Measurements from ENCODE around the gene POM121. TPM values are rescaled to one million over a fixed set of nuclear protein-coding genes. Genes with fewer than 3 reads are reported as not detected.
"Not testable (repeated sequence)": the region's sequence is repeated elsewhere in the genome, so short reads cannot be mapped to it uniquely, and the experiment has no call there.

The POM121 gene
- total RNA-seq, 1 experiment from 2014 or later: 9.8 TPM

DNA sequence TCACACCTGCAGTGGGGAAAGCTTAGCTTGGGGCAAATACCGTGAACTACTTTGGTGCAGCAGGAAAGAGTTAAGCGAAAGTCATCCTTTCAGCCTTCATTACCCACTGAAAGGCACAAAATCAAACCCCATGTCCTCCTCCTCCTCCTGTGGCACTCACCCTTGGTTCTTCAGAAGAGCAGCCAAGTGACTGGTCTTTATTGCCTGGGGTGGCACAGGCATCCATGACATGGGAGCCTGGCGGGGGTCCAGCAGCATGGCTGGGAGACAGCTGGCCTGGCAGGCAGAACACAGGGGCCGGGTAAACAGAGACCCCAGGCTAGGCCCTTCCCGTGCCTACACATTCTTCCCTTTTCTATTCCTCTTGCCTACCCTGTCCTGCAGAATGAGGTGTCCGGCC, 24.8 kb downstream of the POM121 start:
- DNase-seq (ENCODE audit: low read depth): peak; percentile 39

DNA sequence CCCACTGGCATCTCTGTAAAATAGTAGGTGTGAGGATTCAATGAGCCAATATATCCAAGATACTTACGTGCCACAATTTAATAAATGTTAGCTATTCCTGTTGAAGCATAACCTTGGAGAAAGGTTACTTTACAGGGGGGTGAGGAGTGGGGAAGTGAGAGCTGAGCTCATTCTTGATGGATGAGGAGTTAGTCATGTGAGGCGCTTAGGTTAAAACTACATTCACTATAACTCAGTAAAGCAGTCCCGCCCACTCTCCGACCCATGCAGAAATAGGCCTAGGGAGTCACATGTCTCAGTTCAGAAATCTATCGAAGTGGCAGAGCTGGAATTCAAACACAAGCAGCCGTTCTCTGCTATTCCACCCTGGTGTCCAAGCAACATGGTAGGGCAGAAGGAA, 25.5 kb downstream of the POM121 start:
- not testable (repeated sequence) for DNase-seq (ENCODE audit: low read depth)

DNA sequence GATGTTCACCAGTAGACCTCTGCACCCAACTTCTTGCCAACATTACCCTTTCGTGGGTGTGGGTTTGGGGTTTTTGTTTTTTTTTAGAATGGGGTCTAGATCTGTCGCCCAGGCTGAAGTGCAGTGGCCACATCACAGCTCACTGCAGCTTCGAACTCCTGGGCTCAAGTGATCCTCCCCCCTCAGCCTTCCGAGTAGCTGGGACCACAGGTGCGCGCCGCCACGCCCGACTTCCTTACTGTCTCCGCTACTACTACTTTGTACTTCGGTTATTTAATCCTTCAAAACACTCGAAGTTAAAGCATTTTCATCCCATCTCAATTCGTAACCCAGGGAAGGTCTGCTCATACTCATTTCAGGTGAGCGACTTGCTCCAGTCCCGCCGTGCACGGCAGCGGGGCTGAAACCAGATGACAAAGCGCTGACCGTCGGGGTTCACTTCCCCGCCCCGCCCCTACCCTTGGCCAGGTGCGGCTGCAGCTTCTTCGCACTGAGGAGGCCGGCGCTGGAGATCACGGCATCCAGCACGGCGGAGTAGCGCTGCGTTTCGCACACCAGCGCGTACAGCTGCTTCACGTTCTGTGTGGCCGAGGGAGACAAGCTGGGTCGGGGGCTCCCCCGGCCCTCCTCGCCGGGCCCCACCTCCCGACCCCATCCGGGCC, 29.1 kb downstream of the POM121 start:
- not testable (repeated sequence) for DNase-seq (ENCODE audit: low read depth)

DNA sequence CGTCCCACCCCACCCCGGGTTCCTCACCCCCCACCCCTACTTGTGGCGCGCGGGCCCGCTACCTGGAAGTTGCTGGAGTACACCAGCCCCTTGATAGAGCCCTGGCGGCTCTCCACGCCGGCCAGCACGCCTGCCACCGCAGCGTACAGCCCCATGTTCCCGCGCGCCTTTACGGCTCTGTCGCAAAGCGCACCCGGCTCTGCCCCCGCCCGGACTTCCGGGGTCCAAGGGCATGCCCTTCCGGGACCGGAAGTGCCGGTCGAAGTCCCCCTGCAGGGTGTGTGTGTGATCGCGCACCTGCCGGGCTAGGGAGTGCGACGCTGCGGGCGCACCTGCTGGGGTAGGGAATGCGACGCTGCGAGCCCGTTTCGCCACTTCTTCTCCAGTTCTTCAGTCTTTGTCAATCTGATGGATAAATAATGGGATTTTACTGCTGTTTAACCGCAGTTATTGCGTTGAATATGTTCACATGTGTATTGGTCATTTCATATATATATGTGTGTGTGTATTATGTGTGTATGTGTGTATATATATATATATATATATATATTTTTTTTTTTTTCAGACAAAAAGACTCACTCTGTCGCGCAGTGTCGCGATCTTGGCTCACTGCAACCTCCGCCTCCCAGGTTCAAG, 29.8 kb downstream of the POM121 start:
- DNase-seq (ENCODE audit: low read depth): not testable (repeated sequence)

DNA sequence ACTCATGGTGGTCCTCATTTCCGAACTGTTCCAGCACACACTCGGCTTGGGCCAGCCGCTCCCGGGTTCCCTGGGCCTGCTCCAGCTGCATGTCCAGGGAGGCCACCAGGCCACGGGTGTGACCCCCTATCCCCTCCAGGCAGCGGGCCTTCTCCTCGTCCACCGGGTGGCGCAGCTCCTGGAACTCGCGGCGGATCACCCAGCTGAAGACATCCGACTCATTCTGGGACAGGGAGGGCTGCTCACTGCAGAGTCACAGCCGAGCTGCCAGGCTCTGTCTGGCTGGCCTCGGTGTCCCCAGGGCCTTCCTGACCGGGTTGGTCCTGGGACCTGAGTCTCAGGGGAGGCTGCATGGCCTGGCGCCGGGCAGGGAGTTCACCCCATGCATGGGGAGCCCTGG, 35.1 kb downstream of the POM121 start:
- not testable (repeated sequence) for DNase-seq (ENCODE audit: low read depth)

DNA sequence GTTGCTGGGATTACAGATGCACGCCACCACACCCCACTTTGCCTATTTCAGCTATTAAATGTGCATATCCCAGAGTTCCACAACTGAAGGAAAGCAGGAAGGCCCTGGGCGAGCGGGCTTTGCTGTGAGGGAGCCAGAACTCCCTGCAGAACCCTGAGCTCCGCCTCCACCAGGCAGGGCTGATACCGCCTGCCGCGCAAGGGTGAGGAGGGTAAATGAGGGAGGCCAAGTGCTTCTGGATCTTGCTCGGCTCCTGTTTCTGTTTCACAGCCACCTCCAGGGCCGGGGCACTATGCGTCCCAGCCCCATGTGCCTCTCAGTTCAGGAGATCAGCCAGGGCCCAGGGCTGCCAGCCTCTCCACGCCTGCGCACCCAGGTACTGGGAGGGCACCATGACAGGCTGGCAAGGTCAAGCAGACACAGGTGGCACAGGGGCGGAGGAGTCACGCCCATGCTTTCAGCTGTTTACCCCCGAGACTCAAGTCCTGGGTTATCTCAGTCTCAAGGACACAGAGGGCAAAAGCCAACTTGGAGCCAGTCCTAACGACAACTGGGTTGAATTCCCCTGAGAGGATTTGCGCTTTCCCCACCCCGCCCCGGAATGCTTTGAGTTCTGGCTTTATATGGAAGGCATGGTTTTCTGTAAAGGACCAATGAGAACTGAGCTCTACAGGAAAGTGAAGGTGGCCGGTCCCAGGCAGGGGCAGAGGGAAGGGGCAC, 35.9 kb downstream of the POM121 start:
- DNase-seq (ENCODE audit: low read depth): not testable (repeated sequence)

DNA sequence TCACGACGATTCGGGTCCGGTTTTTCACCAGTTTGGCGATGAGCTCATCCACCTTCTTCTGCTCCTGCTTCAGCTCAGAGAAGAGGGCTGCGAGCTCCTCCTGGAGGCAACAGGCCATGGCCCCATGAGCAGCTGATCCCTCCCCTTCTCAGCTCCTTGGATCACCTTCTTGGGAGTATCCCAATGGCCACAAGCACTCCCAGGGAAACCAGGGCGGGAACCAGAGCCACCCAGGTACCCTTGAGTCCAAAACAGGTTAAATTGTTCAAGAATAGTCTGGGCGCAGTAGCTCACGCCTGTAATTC, 36.4 kb downstream of the POM121 start:
- not testable (repeated sequence) for DNase-seq (ENCODE audit: low read depth)

DNA sequence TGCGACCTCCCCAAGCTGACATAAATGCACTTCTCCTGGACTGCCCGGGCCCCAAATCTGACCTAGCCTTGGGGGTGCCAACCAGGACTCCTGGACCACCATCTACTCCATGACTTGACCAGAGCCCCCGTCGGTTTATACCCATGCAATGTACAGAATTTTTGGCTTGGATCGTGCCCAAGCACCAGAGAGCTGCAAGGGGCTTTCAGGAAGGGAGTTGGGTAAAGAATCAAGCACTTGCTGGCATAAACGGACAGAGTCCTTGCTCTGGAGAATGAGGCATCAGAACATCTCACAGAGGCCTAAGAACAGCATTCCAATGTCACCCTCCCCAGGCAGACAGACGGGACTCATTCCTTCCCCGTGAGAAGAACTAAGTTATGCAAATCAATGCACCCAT, 38.2 kb downstream of the POM121 start:
- DNase-seq (ENCODE audit: low read depth): not testable (repeated sequence)

DNA sequence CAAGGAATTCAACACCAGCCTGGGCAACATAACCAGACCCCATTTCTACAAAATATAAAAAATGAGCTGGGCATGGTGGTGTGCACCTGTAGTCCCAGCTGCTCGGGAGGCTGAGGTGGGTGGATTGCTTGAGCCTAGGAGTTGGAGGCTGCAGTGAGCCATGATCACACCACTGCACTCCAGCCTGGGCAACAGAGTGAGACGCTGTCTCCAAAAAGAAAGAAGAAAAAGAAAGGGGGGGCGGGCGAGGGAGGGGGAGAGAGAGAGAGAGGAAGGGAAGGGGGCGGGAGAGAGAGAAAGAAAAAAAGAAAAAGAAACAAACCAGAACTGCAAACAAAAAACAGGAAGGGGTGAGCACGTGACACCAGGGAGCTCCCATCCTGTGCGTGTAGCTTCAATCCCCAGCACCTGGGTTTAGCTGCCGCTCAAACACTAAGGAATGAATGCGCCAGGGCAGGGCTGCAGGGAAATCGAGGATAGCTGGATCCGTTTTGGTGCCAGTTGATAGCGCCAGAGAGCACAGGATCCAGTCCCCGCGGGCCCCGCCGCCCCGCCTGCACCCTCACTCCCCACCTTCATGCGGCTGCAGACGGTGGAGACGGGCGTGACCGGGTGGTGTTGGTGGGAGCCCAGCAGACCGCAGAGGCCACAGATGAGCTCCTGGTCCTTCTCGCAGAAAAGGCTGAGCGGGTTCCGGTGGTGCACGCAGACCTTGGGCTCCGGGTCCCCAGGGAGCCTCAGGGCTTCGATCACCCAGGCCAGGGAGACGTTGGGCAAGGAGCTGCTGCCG, 40.5 kb downstream of the POM121 start:
- DNase-seq (ENCODE audit: low read depth): not testable (repeated sequence)

DNA sequence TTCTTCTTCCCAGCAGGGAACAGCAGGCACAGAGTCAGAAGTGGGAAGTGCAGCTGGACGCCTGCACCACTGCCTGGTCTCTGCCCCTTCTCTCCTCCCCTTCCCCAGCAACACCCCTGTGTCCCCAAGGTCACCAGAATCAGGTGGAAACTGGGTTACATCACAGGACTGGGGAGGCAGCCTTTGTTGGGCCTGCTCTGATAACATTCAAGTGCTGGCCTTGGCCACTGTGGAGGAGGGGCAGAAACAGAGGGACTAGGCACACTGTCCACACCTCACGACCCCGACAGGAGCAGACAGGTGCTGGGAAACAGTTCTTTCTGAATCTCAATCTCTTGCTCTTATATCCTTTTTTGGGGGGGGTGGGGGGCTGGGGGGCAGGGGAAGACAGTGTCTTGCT, 42.0 kb downstream of the POM121 start:
- DNase-seq (ENCODE audit: low read depth): not testable (repeated sequence)

DNA sequence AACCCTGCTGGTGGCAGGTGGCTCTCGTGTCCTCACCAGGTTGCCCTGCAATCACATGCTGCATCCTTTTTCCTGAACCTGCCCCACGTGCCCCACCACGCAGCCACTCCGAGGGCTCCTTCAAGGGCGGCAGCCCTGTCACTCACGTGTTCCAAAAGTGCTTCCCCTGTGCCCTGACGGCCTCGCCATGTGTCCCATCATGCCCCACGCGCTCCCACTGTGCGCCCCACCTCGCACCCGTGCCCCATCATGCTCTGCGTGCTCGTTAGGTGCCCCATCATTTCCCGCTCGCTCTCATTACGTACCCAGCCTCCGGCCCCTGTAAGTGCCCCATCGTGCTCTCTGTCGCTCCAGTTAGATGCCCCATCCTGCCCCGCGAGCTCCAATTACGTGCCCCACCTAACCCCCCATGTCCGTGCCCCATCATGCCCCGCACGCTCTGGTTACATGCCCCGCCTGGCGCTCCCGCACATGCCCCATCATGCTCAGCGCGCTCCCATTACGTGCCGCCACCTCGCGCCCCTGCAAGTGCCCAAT, 44.2 kb downstream of the POM121 start, which contains the start of gene TRIM74:
TSS of gene TRIM74 (minus strand) at position 487 of the 537 bp plus-strand sequence. CDS start 3,309 bp downstream, outside the sequence.
- not testable (repeated sequence) for DNase-seq (ENCODE audit: low read depth)

DNA sequence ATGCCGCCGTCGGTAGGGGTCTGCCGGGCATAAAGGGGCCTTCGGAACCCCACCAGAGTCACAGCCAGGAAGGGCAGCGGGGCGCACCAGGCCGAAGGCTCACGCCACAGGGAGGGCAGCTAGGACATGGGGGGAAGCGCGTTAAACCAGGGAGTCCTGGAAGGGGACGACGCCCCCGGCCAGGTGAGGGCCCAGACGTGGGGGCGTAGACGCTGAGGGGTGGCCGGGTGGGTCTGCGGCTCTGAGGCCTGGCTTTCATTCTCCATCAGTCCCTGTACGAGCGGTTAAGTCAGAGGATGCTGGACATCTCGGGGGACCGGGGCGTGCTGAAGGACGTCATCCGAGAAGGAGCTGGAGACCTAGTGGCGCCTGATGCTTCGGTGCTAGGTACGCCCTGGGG, 44.8 kb downstream of the POM121 start:
- DNase-seq (ENCODE audit: low read depth): not testable (repeated sequence)

DNA sequence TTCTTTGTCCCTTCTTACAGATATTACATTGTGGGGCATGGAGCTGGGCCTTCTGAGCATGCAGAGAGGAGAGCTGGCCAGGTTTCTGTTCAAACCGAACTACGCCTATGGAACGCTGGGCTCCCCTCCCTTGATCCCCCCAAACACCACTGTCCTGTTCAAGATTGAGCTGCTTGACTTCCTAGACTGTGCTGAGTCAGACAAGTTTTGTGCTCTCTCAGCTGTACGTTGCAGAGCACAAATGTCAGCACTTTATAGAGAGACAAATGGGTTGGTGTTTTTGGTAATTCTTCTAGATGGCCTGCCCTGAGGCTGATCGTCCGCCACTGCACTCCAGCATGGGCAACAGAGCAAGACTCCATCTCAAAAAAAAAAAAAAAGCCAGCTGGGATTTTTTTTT, 46.6 kb downstream of the POM121 start:
- DNase-seq (ENCODE audit: low read depth): not testable (repeated sequence)

DNA sequence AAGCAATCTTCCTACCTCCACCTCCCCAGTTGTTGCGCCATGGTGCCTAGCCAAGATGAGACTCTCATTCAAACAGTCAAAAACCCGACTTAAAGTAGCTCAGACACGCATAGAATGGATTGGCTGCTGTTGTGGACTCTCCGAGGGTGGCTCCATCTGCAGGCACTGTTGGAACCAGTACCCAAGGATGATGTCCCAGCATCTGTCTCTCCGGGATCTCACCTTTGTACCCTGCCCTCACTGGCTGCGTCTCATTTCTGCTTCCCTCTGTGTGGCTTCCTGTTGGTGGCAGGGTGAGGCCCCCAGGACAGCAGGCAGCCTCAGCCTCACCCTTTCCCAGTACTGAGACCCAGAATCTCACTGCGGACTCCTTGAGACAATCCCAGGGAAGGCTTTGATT, 49.9 kb downstream of the POM121 start:
- DNase-seq (ENCODE audit: low read depth): not testable (repeated sequence)

DNA sequence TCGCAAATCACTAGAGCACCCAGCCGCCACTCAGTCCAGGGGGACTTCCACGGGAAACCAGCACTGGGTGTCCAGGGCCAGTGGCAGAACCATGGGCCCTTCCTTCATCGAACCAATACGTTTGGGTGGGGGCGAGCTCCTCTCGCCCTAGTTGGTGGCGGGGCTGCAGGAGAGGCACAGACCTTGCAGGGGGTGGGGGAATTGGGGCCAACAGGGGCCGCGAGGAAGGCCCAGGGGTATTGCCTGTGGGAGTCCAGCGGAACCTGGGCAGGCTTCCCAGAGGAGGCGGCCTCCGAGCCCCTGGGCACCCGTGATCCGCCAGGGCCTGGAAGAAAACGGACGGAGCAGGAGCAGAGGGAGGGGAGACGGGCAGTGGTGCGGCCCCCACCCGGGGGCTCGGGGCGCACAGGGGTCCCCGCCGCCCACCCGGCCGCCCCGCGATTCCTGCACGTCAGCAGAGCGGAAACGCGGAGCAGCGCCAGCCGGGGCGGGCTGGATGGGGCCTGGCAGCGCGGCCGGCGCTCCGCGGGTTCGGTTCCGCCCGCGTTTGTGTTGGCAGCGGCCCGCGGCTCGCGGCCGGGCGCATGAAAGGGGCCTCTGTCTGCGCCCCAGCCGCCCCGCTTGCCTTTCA, 50.9 kb downstream of the POM121 start:
- DNase-seq (ENCODE audit: low read depth): not testable (repeated sequence)

DNA sequence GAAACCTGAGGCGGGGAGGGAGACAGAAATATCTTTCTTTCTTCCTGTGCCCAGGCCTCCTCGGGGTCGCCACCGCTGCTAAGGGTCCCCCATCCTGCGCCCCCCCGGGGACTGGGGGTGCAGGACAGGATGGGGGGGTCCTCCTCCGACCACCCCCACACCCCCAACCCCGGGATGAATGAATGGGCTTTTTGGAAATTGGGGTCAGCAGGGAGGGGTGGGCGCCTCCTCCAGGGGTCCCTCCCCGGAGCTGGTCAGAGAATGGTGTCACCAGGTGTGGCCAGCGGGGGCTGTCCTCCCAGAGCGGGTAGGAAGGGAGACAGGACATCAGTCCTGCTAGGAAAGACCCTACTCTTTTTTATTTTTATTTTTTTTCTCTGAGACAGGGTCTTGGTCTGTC, 51.5 kb downstream of the POM121 start:
- DNase-seq (ENCODE audit: low read depth): not testable (repeated sequence)

DNA sequence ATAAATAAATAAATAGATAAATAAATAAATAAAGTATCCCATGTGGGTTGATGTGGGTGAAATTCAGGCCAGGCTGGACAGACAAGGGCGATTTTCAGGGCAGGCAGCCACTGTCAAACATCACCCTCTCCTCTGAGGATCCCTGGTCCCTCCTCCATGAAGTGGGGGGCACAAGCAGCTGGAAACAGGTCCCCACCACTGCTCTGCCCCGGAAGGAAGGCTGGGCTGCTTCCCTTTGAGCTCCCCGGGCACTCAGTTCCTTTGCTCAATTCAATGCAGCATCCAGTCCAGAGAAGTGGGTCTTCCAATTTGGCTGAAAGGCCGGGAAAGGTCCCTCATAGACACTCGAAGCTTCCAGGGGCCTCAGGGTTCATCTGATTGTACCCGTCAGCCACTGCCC, 55.5 kb downstream of the POM121 start:
- not testable (repeated sequence) for DNase-seq (ENCODE audit: low read depth)

DNA sequence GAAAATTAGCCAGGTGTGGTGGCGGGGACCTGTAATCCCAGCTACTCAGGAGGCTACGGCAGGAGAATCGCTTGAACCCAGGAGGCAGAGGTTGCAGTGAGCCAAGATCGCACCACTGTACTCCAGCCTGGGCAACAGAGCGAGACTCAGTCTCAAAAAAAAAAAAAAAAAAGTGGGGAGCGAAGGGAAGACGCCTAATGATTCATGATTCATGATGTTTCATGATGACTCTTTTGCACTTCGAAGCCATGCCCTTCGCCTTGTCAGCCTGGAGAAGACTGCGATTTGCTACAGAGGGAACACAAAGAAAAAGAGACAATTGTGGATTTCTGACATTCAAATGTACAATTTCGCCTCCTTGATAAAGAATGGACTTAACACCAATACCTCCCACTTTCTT, 57.2 kb downstream of the POM121 start:
- DNase-seq (ENCODE audit: low read depth): not testable (repeated sequence)

DNA sequence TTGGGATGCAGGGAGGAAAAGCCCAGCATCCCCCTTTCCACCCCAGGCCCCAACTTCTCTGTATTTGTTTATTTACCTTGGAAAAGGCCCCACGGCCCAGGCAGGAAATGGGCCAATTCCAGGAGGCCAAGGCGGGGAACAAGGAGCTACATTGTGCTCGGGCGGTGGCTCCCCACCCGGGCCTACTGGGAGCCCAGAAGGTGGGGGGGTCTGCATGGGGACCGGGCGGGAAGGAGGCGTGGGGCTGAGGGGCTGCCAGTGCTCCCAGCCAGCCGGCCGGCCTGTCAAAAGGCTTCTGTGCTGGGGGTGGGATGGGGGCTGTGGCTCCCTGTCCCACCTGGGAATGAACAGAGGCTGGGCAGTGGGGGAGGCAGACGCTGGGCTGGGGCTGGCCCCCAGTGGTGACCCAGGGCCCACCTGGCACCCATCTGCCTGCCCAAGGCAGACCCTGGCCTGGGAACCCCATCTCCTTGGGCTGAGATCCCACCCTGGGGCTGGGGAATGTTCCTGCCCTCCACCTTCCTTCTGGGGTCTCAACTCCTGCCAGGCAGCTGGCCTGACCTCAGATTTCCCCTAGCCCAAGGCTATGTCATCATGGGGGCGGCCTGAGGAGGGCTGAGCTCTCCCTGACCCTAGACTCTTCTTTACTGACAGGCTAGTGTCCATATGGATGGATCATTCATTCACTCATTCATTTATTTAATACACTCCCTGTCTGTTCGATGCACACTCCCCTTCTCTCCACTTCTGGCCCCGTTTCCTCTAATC, 65.4 kb downstream of the POM121 start:
- not testable (repeated sequence) for DNase-seq (ENCODE audit: low read depth)

DNA sequence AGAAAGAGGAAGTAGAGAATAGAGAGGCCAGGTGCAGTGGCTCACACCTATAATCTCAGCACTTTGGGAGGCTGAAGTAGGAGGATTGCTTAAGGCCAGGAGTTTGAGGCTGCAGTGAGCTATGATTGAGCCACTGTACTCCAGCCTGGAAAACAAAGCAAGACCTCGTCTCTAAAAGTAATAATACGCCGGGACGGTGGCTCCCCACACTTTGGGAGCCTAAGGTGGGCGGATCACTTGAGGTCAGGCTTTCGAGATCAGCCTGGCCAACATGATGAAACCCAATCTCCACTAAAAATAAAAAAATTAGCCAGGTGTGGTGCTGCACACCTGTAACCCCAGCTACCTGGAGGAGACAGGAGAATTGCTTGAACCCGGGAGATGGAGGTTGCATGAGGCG, 70.6 kb downstream of the POM121 start:
- not testable (repeated sequence) for DNase-seq (ENCODE audit: low read depth)

Data from M059J (cell line).